Tibial nerve (tissue), 4 donors: ENCODE results near the gene TMEM237.

Source experiments
- CTCF ChIP-seq, 5 experiments: fragments of 200-600 bp in 3 of 5; fragments of 450-650 bp in 2 of 5; sonication (generic) in 3 of 5; IDR thresholded peaks; one replicate each; pipeline ENCODE4 v1.5.1; 2016 to 2019; ENCODE audit warnings: antibody characterized with exemption in 5 of 5, mild to moderate bottlenecking in 3 of 5, moderate library complexity in 2 of 5
- EP300 ChIP-seq, 2 donors: sonication (generic); formaldehyde crosslinking; IDR thresholded peaks; one replicate each; pipeline ENCODE4 v1.6.1; 2017; ENCODE audit warnings: antibody characterized with exemption in 2 of 2, mild to moderate bottlenecking in 1 of 2

DNA sequence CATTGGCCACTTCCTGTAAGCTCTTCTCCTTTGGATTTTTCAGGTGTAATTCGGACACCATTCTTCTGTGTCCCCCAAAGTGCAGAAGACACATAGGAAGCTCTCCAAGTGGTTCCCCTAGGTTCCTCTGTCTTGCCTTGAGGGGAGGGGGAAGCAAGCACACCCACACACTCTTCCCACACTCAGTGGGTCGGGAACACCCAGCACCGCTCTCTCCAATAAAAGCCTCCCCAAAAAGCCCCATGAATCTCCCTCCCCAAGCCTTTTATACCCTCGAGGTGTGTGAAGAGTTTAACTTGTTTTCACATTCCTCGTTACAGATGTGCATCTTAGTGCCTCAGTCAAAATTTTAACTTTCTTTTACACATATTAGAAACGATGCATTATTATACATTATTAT is 9.9 kb upstream of the TMEM237 start:
- TF ChIP-seq CTCF (IDR thresholded peaks at IDR 0.05): no peak
- TF ChIP-seq EP300 (IDR thresholded peaks at IDR 0.05): no peak
